Activated CD4-positive, CD25-positive, alpha-beta regulatory T cell treated with anti-CD3 and anti-CD28 coated beads, Interleukin-2, amount 50 U/mL, for 24 hours (primary cell): ENCODE measurements around the gene TMEM37.

Experiments
- ATAC-seq, 2 donors: fragments of 150-1000 bp; cut with Tn5 transposase; one replicate each; pipeline ENCODE4 v1.10.0; 2021; ENCODE audit warnings: mild to moderate bottlenecking in 1 of 2, moderate library complexity in 1 of 2

TMEM37 gene

DNA sequence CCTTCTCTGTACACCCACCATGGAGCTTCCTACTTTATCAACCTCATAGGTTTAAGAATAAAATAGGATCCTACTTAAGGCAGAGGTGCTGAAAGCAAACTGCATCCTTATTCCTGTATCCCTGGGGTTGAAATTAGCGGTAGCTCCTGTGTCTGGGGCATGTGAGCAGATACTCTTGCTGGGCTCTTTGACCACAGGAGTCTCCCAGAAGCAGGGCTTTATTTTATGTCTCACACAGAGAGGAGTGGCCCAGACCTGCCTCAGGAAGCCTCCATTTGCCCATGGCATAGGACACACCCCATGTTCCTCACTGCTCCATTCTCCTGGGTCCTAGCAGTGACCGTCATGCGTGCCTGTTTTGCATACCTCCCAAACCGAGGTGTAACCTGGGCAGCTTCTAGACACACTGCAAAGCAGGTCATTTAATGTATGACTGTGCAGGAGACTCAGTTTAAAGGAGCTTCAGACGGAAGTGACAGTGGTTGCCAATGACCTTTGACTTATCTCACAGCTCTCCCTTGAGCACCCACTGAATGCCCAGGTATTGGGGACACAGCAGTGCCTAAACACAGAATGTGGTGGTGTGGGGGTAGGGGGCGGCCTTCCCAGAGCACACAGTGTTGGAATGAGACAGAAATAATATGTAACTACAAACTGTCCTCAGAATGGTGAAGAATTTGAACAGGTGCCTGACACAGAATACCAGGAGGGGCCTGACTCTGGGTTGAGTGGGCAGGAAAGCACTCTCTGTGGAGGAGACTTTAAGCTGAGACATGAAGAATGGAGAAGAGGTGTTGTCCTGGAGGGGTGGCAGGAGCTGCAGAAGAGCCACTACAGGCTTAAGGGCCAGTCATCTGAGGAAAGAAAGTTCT is 3.7 kb downstream of the TMEM37 start:
- ATAC-seq = no peak

DNA sequence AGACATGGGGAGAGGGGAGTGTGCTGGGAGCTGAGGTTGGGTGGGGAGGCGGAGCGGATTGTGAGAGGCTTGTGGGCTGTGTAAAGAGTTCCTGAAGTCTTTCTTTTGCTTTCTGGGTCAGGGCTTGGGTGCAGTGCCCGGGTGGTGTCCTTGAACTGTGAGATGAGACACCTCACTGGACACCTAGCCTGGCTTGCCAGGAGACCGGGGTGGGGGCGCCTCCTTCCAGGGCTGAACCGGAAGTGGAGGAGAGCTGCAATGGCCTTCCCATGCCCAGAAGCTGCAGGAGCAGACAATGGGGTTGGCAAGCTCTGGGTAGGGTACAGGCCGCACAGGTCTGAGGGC is 4.3 kb downstream of the TMEM37 start:
- ATAC-seq = no peak

DNA sequence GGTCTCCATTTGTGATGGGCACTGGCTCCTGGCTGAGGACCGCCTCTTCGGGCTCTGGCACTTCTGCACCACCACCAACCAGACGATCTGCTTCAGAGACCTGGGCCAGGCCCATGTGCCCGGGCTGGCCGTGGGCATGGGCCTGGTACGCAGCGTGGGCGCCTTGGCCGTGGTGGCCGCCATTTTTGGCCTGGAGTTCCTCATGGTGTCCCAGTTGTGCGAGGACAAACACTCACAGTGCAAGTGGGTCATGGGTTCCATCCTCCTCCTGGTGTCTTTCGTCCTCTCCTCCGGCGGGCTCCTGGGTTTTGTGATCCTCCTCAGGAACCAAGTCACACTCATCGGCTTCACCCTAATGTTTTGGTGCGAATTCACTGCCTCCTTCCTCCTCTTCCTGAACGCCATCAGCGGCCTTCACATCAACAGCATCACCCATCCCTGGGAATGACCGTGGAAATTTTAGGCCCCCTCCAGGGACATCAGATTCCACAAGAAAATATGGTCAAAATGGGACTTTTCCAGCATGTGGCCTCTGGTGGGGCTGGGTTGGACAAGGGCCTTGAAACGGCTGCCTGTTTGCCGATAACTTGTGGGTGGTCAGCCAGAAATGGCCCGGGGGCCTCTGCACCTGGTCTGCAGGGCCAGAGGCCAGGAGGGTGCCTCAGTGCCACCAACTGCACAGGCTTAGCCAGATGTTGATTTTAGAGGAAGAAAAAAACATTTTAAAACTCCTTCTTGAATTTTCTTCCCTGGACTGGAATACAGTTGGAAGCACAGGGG is 5.5 kb downstream of the TMEM37 start:
- no peak for ATAC-seq

DNA sequence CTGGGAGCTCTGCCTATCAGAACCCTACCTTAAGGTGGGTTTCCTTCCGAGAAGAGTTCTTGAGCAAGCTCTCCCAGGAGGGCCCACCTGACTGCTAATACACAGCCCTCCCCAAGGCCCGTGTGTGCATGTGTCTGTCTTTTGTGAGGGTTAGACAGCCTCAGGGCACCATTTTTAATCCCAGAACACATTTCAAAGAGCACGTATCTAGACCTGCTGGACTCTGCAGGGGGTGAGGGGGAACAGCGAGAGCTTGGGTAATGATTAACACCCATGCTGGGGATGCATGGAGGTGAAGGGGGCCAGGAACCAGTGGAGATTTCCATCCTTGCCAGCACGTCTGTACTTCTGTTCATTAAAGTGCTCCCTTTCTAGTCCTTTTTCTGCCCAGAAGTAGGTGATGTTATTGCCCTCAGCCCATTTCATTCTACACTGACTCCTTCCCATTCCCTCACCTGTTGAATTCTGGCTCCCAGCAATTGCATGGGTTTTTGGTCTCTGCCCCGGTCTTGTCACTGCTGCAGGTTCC is 6.5 kb downstream of the TMEM37 start:
- no peak for ATAC-seq

DNA sequence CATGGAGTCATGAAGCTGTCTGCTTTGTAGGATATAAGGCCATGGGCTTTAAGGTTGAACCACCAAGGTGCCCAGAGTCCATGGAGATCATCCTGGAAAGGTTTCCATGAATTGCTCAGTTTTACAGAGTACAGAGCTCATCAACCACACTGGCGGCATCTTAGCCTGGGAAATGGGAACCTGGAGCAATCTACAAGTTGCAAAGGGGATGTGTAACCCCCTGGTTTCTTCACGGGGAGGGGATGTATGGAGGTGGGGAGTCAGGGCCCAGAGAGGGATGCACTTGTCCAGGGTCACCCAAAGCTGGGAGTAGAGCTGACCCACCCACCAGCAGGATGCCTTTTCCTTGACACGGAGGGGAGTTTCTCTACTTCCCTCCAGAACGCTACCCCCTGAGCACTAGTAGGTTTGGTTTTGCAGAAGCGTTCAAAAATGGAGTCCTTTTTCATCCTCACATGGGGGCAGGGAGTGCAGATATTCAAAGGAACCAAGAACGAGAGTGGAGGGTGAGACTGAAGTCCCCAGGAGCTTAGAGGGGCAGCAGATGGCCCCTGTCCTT is 7.2 kb downstream of the TMEM37 start:
- no peak for ATAC-seq

DNA sequence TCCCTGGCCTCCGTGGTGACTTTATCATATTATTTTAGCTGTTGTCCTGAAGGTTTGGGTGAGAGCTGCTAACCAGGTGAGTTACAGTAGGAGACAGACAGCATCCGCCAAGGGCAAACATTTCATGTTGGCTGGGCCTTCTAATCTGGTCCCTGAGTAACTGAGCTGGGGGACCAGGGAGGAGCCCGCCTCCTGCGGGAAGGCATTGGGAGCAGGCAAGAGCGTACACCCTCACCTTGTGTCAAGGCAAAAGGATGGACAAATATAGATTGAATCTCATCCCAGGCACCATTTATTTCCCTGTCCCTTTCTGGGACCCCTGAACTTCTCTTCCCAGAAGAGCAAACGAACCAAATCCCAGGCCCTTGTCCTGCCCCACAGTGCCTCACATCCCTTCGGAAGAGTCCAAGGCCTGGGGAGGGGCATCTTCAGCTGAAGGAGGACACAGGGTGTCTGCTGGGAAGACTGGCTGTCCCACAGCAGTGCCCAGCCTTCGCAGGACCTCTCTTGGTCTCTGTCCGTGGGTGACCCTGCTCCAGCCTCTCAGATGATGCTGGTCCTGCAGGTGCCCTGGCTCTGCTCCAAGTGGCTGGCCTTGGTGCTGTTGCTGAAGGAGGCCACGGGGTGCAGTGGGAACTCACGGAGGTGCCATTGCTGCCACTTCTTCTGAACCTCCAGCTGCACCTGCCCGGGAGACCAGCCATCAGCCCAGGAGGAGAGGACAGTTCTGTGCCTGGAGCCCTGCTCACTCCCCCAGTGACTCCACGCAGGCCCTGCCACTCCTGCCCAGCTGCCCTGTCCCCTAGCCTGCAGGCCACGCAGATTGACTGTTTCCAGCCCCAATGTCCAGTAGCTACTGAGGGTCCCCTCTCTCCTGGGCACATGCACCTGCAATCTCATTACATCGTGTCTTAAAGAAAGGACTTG is 8.2 kb downstream of the TMEM37 start:
- no peak for ATAC-seq

DNA sequence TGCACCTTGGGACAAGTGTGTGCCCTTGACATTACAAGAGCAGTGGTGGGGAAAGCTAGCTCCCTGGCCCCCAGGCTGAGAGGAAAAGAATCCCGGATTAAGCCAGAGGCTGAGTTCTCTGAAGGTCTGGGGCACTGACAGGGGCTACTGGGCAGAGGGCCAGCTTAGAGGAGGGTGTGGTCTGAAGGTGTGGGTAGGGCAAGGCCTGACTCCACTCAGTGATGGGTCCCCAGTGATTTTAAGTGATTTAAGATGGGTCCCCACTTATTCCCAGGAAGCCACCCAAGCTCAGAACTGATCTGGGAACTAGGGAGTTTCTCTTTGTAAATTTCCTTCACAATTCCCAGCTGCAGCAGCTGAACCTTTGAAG is 8.8 kb downstream of the TMEM37 start:
- ATAC-seq = peak in 1 of 2 donors; percentile 17

DNA sequence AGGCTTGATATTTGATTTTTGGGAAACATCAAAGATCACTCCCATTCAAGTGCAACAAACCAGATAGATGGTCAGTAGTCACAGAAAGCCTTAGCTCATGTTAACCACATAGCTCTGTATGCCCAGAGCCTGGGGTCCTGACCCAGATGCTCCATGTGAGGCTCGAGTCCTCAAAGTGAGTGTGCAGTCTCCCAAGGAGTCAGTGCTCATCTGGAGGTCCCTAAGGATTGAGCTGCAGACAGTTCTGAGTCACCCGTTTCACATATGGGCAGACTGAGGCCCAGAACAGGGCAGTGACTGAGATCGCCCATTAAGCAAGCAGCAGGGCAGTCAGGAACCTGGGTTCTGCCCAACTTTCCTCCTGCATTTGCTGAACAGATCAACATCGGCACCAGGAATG is 9.2 kb downstream of the TMEM37 start:
- no peak for ATAC-seq

DNA sequence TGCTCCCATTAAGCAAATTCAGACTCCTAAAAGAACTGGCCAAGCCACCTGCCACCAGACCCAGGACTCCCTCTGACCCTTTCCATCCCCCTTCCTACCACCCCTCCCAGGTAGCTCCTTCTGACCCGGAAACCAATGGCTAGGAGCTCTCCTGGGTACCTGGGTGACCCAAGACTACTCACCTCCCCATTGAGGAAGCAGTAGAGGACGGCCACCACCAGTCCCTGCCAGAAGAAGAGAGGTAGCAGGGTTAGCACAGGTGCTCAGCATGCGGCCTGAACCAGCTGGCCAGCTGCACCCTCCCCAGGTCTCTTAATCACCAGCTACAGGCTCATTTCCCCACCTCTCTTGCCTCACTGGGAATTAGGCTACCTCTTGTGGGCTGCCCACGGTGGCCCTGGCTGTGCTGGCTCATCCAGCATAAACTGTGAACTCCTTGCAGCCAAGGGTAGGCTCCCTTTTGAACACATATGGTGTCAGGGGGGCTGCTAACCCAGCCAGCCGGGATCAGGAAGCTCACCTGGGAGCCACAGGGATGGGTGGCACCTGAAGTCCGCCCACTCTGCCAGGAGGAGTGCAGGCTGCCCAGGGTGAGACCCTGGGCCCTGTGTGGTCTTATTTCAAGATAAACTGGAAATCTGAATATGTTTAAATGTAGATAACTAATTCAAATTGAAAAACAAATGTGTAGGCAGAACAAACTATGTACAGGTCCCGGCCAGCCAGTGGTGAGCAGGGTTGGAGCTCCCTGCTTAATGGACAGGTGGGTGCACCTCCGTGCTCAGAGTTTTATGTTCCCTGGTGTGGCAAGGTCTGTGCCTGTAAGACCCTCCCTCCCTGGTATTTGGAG is 9.9 kb downstream of the TMEM37 start:
- no peak for ATAC-seq

DNA sequence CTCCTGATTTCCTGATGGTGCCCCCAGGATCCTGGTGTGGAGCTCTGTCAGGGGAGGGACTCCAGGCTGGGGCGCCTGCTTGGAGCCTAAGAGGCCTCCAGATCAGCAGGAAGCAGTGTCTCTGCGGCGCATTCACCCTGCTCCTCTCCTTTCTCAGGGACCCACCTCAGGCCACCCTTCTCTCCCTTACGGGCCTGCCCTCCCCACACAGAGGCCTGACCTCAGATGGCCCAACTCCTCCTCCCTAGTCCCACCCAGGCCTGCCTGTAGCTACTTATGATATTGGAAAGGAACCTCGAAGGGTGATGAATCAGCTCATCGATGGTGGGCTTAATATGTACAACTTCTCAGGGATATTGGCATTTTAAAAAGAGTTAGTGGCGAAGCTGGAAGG is 10.6 kb downstream of the TMEM37 start:
- ATAC-seq = no peak

DNA sequence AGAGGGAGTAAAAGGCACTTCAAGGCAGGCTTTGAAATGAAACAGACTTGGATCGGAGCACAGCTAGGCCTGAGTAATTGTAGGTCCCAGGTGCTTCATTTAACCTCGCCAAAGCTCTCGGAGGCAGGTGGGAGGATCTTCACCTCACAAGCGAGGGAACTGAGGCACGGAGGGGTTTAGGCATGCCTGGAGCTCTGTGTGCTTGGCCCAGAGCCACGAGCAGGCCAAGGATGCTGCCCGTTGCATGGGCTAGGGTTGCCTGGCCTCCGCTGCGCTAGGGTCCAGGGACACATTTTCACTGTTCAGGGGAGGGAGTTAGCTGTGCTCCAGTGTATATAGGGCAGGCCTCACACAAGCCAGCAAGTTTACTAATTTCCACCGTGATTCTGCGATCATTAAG is 11.2 kb downstream of the TMEM37 start:
- no peak for ATAC-seq

DNA sequence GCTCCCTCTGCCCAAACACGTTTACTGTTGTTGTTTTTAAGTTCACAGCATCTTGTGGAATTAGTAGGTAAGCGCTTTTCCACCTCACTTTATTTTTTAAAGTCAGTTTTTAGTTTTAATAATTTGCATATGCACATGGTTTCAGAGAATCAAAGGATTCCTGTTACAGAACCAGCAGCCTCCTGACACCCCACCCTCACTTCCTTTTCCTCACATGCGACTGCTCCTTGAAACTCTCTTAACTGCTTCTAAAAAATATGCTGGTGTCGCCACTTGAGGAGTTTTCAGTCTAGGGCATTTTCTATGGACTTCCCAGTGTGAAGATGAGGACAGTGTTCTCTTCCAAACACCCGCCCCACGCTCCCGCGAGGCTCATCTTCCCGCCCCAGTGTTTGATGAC is 14.4 kb downstream of the TMEM37 start:
- ATAC-seq = no peak

DNA sequence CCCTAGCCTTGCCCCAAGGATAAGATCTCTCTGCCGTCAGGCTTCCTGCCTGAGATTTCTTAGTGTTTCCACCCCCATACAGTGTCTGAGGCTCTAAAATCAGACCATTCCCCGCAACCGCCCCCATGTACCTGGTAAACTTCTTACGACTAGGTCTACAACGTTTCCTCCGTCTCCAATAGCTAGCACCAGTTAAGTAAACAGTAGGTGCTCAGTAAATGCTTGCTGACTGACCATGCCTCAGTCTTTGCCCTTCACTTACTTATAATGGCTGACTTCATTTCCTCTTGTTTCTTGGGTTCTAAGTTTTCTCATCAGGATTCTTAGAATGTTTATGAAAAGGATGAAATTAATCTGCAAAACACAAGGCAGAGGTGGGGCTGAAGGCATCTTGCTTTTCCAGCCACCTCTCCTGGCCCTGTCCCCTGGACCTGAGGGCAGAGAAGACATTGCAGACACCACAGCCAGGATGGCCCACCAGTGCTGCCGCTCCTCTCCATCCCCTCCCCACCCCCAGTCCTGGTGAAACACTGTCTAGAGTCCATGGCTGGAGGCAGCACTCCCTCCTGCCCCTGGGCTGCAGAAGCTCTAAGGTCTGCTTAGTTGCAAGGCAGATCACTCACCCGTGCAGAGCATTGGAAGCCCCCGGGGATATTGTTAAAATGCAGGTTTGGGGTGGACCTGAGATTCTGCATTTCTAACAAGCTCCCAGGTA is 16.9 kb downstream of the TMEM37 start:
- ATAC-seq = no peak

DNA sequence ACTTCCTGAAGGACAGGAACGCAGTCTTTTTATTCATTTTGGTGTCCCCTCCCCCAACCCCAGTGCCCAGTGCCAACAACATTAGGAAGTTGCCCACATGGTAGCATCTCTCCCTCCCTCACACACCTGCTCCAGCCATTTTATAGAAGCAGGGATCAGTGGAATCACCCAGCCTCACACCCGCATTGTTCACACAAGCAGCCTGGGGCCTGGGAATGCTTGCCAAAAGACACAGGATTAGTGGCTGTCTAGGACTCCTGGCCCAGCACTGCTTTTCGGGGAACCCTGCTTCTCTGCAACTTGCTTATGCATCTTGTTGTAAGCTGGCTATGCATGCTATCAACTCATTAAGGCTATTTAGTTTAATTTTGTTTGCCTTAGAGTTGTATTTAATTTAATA is 17.9 kb downstream of the TMEM37 start:
- no peak for ATAC-seq

DNA sequence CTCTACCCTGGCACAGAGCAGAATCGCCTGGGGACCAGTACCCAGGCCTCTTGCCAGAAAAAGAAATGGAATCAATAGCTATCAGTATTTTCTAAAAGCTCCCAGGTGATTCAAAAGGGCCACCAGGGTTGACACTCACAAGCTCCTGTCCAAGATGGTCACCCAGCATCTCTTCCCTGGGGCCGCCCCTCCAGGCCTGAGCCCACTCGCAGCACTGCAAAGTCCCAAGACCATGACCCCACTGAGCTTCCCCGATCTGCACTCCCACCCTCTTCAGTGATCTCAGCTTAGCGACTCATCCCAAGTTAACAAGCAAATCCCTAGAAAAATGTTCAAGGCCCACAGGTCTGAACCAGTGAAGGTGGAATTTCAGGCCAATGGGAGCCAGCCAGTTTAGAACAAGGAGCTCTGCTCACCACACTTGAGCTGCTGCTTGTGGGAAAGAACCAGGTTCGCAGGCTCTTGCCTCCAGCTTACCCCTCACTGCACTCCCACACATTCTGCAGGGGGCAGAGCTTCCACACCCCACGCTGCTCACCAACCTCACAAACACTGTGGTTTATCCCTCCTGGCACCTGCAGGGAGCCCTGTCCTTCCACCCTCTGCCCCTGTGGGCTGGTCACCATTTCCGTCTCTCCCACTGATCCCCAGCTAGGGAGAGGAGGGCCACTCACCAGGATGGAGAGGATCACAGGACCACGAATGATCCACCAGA is 19.8 kb downstream of the TMEM37 start:
- no peak for ATAC-seq

DNA sequence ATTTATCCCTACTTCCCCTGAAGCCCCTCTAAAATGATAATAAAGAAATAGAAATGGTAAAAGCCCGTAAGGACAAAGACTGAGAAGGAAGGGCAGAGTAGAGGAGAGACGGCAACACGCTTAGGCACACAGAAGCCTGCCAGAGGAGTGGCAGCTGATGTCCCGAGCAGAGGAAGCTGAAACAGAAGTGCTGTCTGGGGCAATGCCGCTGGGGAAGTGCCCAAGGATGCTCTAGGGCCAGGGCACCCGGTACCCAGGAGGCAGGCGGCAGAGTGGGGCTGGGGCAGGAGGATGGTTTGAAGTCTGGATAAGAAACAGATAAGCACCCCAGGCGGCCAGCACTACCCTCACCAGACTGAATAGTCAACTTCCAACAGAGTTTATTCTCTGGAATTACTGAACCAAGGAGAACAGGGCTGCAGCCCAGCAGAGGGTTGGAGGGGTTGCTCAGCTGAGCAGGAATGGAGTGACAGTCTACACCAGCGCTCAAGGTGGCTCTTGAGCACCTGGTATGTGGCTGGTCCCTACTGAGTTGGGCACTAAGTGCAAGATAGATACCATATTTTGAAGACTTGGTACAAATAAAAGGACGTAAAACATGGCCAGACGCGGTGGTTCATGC is 22.4 kb downstream of the TMEM37 start:
- ATAC-seq = no peak

DNA sequence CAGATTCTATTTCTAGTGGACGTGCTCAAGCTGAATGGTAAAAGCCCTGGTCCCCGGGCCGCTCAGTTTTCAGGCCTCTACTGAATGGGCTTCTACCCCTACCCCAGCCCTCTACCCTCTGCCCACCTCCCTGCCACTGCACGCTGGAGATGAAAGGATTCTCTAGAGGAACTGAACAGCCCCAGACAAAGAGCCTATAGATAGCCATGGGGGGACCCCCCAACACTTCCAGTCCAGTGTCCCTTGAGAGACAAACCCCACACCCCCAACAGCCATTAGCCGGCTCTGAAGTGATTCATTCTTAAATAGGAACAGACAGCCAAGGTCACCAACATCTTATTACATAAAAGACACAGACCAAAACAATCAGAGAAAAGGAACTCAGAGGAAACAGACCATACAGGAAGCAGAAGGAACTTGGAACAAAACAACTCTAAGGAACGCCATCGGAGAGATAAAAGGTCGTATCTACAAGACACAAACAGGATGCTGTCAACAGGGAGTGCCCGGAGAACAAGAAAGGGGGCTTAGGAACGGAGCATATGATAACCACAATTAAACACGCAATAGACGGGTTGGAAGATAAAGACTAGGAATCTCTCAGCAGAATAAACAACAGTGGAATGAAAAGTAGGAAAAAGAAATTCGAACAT is 23.5 kb downstream of the TMEM37 start:
- ATAC-seq = no peak

DNA sequence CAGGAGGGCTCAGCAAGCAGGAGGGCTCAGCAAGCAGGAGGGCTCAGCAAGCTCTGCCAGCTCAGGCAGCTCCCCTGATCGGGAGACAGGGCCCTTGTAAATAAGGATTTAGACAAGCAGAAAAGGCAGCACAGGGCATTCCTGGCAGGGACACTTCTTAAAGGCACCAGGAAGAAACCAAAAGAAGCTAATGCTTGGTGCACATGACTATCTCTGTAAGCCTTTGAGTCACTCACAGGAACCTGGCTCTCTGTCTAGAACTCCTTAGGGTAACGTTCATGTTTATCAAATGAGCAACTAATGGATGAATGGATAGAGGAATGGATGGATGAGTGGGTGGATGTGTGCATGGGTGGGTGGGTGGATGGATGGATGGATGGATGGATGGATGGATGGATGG is 28.4 kb downstream of the TMEM37 start:
- no peak for ATAC-seq

DNA sequence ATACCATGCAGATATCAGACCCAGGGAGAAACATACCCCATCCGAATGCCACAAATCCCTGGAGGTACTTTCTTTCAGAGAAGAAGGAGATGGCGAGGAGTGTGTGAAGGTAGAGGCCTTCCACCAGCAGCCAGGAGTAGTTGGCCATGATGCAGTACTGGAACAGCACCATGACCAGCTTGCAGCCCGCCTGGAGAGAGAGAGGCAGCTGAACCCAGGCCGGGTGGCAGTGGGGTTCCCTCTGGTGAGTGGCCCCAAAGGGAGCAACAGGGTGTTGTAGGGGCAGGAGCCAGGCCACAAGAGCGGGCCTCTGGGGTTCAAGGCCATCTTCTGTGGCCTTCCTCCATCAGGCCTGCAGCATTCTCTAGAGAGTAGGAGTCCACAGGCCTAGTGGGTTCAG is 30.2 kb downstream of the TMEM37 start:
- ATAC-seq = no peak
